Neural cell (in vitro differentiated cells): ENCODE data around the gene COX17. TPM values are rescaled to one million over a fixed set of nuclear protein-coding genes. Genes with fewer than 3 reads are reported as not detected.

Experiments
- H2AFZ ChIP-seq: fragments of 200-600, 300-800 bp; sonication (generic), shearing (Covaris generic); 2 replicates; pipeline ENCODE4 v1.6.0; 2014; ENCODE audit warnings: low read depth, mild to moderate bottlenecking, antibody characterized with exemption, low read length, moderate library complexity
- H3F3A ChIP-seq: fragments of 200-600 bp; shearing (Covaris generic); 2 replicates; pipeline ENCODE4 v1.6.1; 2016; ENCODE audit warnings: mild to moderate bottlenecking, moderate library complexity, mixed read lengths, antibody characterized with exemption, low read length; ENCODE audit not compliant: insufficient read depth, poor library complexity, severe bottlenecking
- H3K27ac ChIP-seq: fragments of 200-600, 300-800 bp; sonication (generic), shearing (Covaris generic); 2 replicates; pipeline ENCODE4 v1.5.1; 2014; ENCODE audit warnings: mild to moderate bottlenecking, low read length, moderate library complexity
- H3K27me3 ChIP-seq: fragments of 300-800, 200-600 bp; sonication (generic), shearing (Covaris generic); 2 replicates; pipeline ENCODE4 v1.6.0; 2014; ENCODE audit warnings: mild to moderate bottlenecking, low read depth, low read length, moderate library complexity; ENCODE audit not compliant: insufficient read depth
- H3K36me3 ChIP-seq: fragments of 300-800, 200-600 bp; sonication (generic), shearing (Covaris generic); 2 replicates; pipeline ENCODE4 v1.5.1; 2014; ENCODE audit warnings: mild to moderate bottlenecking, antibody characterized with exemption, low read length, moderate library complexity; ENCODE audit not compliant: insufficient read depth
- H3K4me2 ChIP-seq: fragments of 300-800, 200-600 bp; sonication (generic), shearing (Covaris generic); 2 replicates; pipeline ENCODE4 v1.6.0; 2014; ENCODE audit warnings: mild to moderate bottlenecking, low read length
- H3K4me3 ChIP-seq: fragments of 300-800, 200-600 bp; sonication (generic), shearing (Covaris generic); 2 replicates; pipeline ENCODE4 v1.5.1; 2014; ENCODE audit warnings: mild to moderate bottlenecking, low read length, moderate library complexity
- H3K79me2 ChIP-seq: fragments of 200-600 bp; shearing (Covaris generic); replicated peaks from 2 replicates; pipeline ENCODE4 v1.6.0; 2014; ENCODE audit warnings: mild to moderate bottlenecking, low read length, moderate library complexity; ENCODE audit not compliant: insufficient read depth
- H3K9ac ChIP-seq: fragments of 300-800, 200-600 bp; sonication (generic), shearing (Covaris generic); 2 replicates; pipeline ENCODE4 v1.6.1; 2016; ENCODE audit warnings: mild to moderate bottlenecking, low read length, mixed read lengths
- H3K9me2 ChIP-seq: fragments of 200-600 bp; shearing (Covaris generic); 2 replicates; pipeline ENCODE4 v1.6.1; 2016; ENCODE audit warnings: mild to moderate bottlenecking, low read length, mixed read lengths; ENCODE audit not compliant: insufficient read depth
- H3K9me3 ChIP-seq: fragments of 200-600, 300-800 bp; sonication (generic), shearing (Covaris generic); 2 replicates; pipeline ENCODE4 v1.6.1; 2016; ENCODE audit warnings: mild to moderate bottlenecking, mixed run types, low read length, moderate library complexity, mixed read lengths
- H4K20me1 ChIP-seq: fragments of 200-600 bp; shearing (Covaris generic); 2 replicates; pipeline ENCODE4 v1.6.1; 2016; ENCODE audit warnings: mild to moderate bottlenecking, mixed run types; ENCODE audit not compliant: insufficient read depth
- EP300 ChIP-seq: fragments of 450-650 bp; conservative IDR thresholded peaks from 2 replicates; pipeline ENCODE4 v1.6.1; 2014; ENCODE audit warnings: antibody characterized with exemption, mild to moderate bottlenecking, moderate library complexity; ENCODE audit not compliant: poor library complexity, severe bottlenecking
- EZH2 ChIP-seq: fragments of 200-600, 300-800 bp; shearing (Covaris generic), sonication (generic); IDR thresholded peaks from 2 replicates; pipeline ENCODE4 v1.6.1; 2014; ENCODE audit warnings: antibody characterized with exemption, low read length, borderline replicate concordance, mild to moderate bottlenecking; ENCODE audit not compliant: insufficient read depth, poor library complexity, severe bottlenecking
- MXI1 ChIP-seq: fragments of 450-650 bp; conservative IDR thresholded peaks from 2 replicates; pipeline ENCODE4 v1.6.1; 2014; ENCODE audit warnings: antibody characterized with exemption, mild to moderate bottlenecking; ENCODE audit not compliant: poor library complexity, severe bottlenecking
- POLR2AphosphoS5 ChIP-seq: IDR thresholded peaks from 2 replicates; pipeline ENCODE4 v1.6.1; 2012
- RAD21 ChIP-seq: fragments of 450-650 bp; conservative IDR thresholded peaks from 2 replicates; pipeline ENCODE4 v1.6.1; 2014; ENCODE audit warnings: antibody characterized with exemption, mild to moderate bottlenecking, moderate library complexity
- SMC3 ChIP-seq: fragments of 450-650 bp; conservative IDR thresholded peaks from 2 replicates; pipeline ENCODE4 v1.6.1; 2014; ENCODE audit warnings: antibody characterized with exemption, mild to moderate bottlenecking, moderate library complexity; ENCODE audit not compliant: poor library complexity
- TAF1 ChIP-seq: IDR thresholded peaks from 2 replicates; pipeline ENCODE4 v1.6.1; 2012; ENCODE audit warnings: low read depth
- polyA plus RNA-seq: library from polyadenylated mRNA; depleted of rRNA; stranded (reverse); fragments of >200 nt; gene quantifications from 2 replicates; pipeline ENCODE4 v1.2.3, GENCODE V29; 2014
- TF ChIP-seq, protein P1 (sequence below): IDR thresholded peaks from 2 replicates; pipeline ENCODE4 v1.6.1; 2012; ENCODE audit warnings: borderline replicate concordance
- TF ChIP-seq, protein P2 (sequence below): fragments of 450-650 bp; IDR thresholded peaks from 2 replicates; pipeline ENCODE4 v1.5.1; 2014; ENCODE audit warnings: antibody characterized with exemption, mild to moderate bottlenecking, moderate library complexity; ENCODE audit not compliant: poor library complexity, severe bottlenecking

The COX17 gene
- polyA plus RNA-seq, 1 donor from 2014 or later, result 49.4 TPM

DNA sequence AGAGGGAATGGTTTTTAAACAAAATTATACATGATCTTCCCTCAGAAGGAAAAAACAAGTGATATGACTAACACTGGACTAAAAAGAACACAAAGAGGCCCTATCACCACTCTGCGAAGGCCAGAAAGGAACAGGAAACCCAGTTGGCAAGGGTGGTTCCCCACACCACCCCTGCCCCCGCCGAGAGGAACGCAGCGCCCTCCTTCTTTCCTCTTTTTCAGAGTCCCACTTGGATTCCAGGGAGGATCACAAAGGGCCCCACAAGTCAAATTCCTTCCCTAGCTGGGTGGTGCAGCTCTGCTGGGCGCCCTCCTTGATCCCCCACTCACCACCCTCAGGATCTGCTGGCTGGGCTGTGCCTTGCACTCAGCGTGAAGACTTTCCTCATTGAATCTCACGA lies 49.7 kb downstream of the COX17 start:
- Histone ChIP-seq H4K20me1 (no peaks in the 10 kb centered on the region), H3K36me3 (no peaks in the 10 kb centered on the region), H3K4me2 (no peak overlapping the region), H3K9ac (no peak overlapping the region), H3F3A (no peaks in the 10 kb centered on the region), H3K27me3 (no peaks in the 10 kb centered on the region), H3K9me2 (no peaks in the 10 kb centered on the region), H3K79me2 (no peaks in the 10 kb centered on the region), H3K4me3 (no peak overlapping the region), H3K27ac (no peak overlapping the region), H3K9me3 (no peaks in the 10 kb centered on the region), H2AFZ (no peak overlapping the region)
- no peak for TF ChIP-seq EZH2
- no peak for TF ChIP-seq TAF1
- TF ChIP-seq, protein P1, sequence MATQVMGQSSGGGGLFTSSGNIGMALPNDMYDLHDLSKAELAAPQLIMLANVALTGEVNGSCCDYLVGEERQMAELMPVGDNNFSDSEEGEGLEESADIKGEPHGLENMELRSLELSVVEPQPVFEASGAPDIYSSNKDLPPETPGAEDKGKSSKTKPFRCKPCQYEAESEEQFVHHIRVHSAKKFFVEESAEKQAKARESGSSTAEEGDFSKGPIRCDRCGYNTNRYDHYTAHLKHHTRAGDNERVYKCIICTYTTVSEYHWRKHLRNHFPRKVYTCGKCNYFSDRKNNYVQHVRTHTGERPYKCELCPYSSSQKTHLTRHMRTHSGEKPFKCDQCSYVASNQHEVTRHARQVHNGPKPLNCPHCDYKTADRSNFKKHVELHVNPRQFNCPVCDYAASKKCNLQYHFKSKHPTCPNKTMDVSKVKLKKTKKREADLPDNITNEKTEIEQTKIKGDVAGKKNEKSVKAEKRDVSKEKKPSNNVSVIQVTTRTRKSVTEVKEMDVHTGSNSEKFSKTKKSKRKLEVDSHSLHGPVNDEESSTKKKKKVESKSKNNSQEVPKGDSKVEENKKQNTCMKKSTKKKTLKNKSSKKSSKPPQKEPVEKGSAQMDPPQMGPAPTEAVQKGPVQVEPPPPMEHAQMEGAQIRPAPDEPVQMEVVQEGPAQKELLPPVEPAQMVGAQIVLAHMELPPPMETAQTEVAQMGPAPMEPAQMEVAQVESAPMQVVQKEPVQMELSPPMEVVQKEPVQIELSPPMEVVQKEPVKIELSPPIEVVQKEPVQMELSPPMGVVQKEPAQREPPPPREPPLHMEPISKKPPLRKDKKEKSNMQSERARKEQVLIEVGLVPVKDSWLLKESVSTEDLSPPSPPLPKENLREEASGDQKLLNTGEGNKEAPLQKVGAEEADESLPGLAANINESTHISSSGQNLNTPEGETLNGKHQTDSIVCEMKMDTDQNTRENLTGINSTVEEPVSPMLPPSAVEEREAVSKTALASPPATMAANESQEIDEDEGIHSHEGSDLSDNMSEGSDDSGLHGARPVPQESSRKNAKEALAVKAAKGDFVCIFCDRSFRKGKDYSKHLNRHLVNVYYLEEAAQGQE, result no peak
- TF ChIP-seq RAD21, result no peak
- no peak for TF ChIP-seq EP300
- TF ChIP-seq MXI1, result no peak
- TF ChIP-seq POLR2AphosphoS5, result no peak
- TF ChIP-seq, protein P2, sequence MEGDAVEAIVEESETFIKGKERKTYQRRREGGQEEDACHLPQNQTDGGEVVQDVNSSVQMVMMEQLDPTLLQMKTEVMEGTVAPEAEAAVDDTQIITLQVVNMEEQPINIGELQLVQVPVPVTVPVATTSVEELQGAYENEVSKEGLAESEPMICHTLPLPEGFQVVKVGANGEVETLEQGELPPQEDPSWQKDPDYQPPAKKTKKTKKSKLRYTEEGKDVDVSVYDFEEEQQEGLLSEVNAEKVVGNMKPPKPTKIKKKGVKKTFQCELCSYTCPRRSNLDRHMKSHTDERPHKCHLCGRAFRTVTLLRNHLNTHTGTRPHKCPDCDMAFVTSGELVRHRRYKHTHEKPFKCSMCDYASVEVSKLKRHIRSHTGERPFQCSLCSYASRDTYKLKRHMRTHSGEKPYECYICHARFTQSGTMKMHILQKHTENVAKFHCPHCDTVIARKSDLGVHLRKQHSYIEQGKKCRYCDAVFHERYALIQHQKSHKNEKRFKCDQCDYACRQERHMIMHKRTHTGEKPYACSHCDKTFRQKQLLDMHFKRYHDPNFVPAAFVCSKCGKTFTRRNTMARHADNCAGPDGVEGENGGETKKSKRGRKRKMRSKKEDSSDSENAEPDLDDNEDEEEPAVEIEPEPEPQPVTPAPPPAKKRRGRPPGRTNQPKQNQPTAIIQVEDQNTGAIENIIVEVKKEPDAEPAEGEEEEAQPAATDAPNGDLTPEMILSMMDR, result no peak
- no peak for TF ChIP-seq SMC3

DNA sequence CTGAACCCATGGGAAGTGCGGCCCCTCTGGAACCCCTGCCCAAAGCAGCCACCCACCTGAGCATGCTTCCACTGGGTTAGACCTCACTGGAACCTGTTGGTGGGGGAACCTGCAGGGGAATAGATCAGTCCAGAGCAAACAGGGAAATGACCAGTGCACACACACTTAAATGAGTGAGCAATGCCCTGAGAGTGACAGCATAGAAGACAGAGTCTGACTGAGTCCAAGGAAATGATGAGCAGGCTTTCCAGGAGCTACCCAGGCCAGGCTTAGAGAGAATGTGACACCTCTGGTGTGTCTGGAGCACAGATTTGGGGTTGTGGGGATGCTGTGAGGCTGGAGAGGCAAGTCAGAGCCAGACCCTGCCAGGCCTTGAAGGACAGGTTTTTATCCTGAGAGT lies 51.0 kb downstream of the COX17 start:
- TF ChIP-seq SMC3 (no peak), MXI1 (no peak), TAF1 (no peak), RAD21 (no peak), EZH2 (no peak), POLR2AphosphoS5 (no peak), EP300 (no peak)
- TF ChIP-seq, protein P1, result no peak
- TF ChIP-seq, protein P2, result no peak

More for the DNA sequence above, 51.0 kb downstream of the COX17 start:
- Histone ChIP-seq H3K9me3 (no peaks in the 10 kb centered on the region), H3F3A (no peaks in the 10 kb centered on the region), H3K27ac (no peak overlapping the region), H3K79me2 (no peaks in the 10 kb centered on the region), H3K4me3 (no peak overlapping the region), H4K20me1 (no peaks in the 10 kb centered on the region), H3K9me2 (no peaks in the 10 kb centered on the region), H3K4me2 (no peak overlapping the region), H3K36me3 (no peaks in the 10 kb centered on the region), H3K9ac (no peak overlapping the region), H3K27me3 (no peaks in the 10 kb centered on the region), H2AFZ (no peak overlapping the region)
